Endodermal cell (in vitro differentiated cells): ENCODE results near the gene MORN4. TPM values are rescaled to one million over a fixed set of nuclear protein-coding genes. Genes with fewer than 3 reads are reported as not detected.

Source experiments
- DNase-seq: peaks from one replicate; pipeline ENCODE4 v3.0.0-alpha.2; 2017
- H3K27ac ChIP-seq: 2 replicates; pipeline ENCODE4 v1.5.1; 2013; ENCODE audit warnings: mild to moderate bottlenecking, low read depth, low read length, moderate library complexity
- H3K27me3 ChIP-seq: 2 replicates; pipeline ENCODE4 v1.6.1; 2013; ENCODE audit warnings: mild to moderate bottlenecking, low read length, moderate library complexity; ENCODE audit not compliant: insufficient read depth, control insufficient read depth, poor library complexity, severe bottlenecking
- H3K36me3 ChIP-seq: 2 replicates; pipeline ENCODE4 v1.7.0; 2013; ENCODE audit warnings: mild to moderate bottlenecking, low read length, moderate library complexity; ENCODE audit not compliant: control insufficient read depth, insufficient read depth
- H3K4me1 ChIP-seq: one replicate; pipeline ENCODE4 v1.7.0; 2013; ENCODE audit warnings: low read length; ENCODE audit not compliant: control insufficient read depth, insufficient read depth
- H3K4me3 ChIP-seq: 2 replicates; pipeline ENCODE4 v1.5.1; 2013; ENCODE audit warnings: mild to moderate bottlenecking, low read length, moderate library complexity
- H3K9ac ChIP-seq: 2 replicates; pipeline ENCODE4 v1.6.1; 2013; ENCODE audit warnings: mild to moderate bottlenecking, low read length, moderate library complexity; ENCODE audit not compliant: poor library complexity, severe bottlenecking; ENCODE audit errors: extremely low read depth
- H3K9me3 ChIP-seq: 2 replicates; pipeline ENCODE4 v1.6.1; 2013; ENCODE audit warnings: mild to moderate bottlenecking, low read length, moderate library complexity; ENCODE audit not compliant: control insufficient read depth
- H3K27ac Mint-ChIP-seq: 2 replicates; pipeline ENCODE4 v1.8.0; 2020; ENCODE audit warnings: mixed read lengths
- H3K27me3 Mint-ChIP-seq: 2 replicates; pipeline ENCODE4 v1.8.0; 2021; ENCODE audit warnings: mild to moderate bottlenecking, mixed read lengths; ENCODE audit not compliant: insufficient read depth
- H3K36me3 Mint-ChIP-seq: 2 replicates; pipeline ENCODE4 v1.8.0; 2020; ENCODE audit warnings: low read depth, mixed read lengths
- H3K4me1 Mint-ChIP-seq: 2 replicates; pipeline ENCODE4 v1.8.0; 2020; ENCODE audit warnings: mixed read lengths
- H3K4me3 Mint-ChIP-seq: 2 replicates; pipeline ENCODE4 v1.8.0; 2020; ENCODE audit warnings: mild to moderate bottlenecking, moderate library complexity, mixed read lengths
- H3K9me3 Mint-ChIP-seq: 2 replicates; pipeline ENCODE4 v1.8.0; 2020; ENCODE audit warnings: mild to moderate bottlenecking, mixed read lengths
- CTCF ChIP-seq: fragments of 200-600 bp; sonication (generic); conservative IDR thresholded peaks from 2 replicates; pipeline ENCODE4 v1.5.0; 2021; ENCODE audit warnings: antibody characterized with exemption, mild to moderate bottlenecking
- WGBS, 2 experiments: methylation state at CpG; one replicate each; pipeline versions ENCODE4 v1.1.5 to v1.1.7; 2013; ENCODE audit warnings: missing lambda C conversion rate in 2 of 2, mixed read lengths in 1 of 2; ENCODE audit not compliant: insufficient coverage in 1 of 2, insufficient read length in 1 of 2; 5-methylcytosine and 5-hydroxymethylcytosine counted together
- total RNA-seq, 2 donors: library from RNA; stranded (reverse); fragmentation: NEBNext Ultra II Directional in 1 of 2; extraction: Animal tissue kit (Norgen Biotek cat#: 25700) in 1 of 2; gene quantifications; 2 replicates in 1 of 2; 3 replicates in 1 of 2; pipeline ENCODE4 v1.2.1, GENCODE V29; 2021

The MORN4 gene
- total RNA-seq, 2 donors from 2014 or later = 19.0 to 21.3 TPM

- 96 to 97% methylated on average over 3 to 4 of the region's 5 CpGs for WGBS, 2 experiments
- H3K4me1 ChIP-seq = no peaks in the 10 kb centered on the region
- no peaks in the 10 kb centered on the region for H3K27me3 ChIP-seq
- H3K27me3 Mint-ChIP-seq = no peaks in the 10 kb centered on the region
- H3K27ac Mint-ChIP-seq = peak overlapping the region; percentile 9
- H3K4me3 Mint-ChIP-seq = no peak overlapping the region
- H3K4me3 ChIP-seq = no peak overlapping the region
- H3K36me3 Mint-ChIP-seq = no peaks in the 10 kb centered on the region
- no peak overlapping the region for H3K9ac ChIP-seq
- H3K36me3 ChIP-seq = no peaks in the 10 kb centered on the region
- no peaks in the 10 kb centered on the region for H3K9me3 Mint-ChIP-seq
- no peaks in the 10 kb centered on the region for H3K9me3 ChIP-seq
- TF ChIP-seq CTCF = no peak
- no peak overlapping the region for H3K27ac ChIP-seq
- H3K4me1 Mint-ChIP-seq = peaks cover 3% of the 10 kb centered on the region
- DNase-seq = no peak
Observed at GRCh38 chr10:97584798-97585438, 48.4 kb downstream of the MORN4 start.

- Histone ChIP-seq H3K4me1 (no peaks in the 10 kb centered on the region), H3K27ac (peak within 1 kb of the TSS; percentile 24), H3K9ac (no peak within 1 kb of the TSS), H3K36me3 (no peaks in the 10 kb centered on the region), H3K27me3 (no peaks in the 10 kb centered on the region), H3K4me3 (no peak within 1 kb of the TSS), H3K9me3 (no peaks in the 10 kb centered on the region)
- Mint-ChIP-seq H3K27ac (peak within 1 kb of the TSS; percentile 9), H3K27me3 (no peaks in the 10 kb centered on the region), H3K4me3 (no peak within 1 kb of the TSS), H3K36me3 (no peaks in the 10 kb centered on the region), H3K9me3 (no peaks in the 10 kb centered on the region), H3K4me1 (peaks cover 3% of the 10 kb centered on the region)
- no peak for TF ChIP-seq CTCF
- peak; percentile 91 for DNase-seq
- 69 to 75% methylated on average over 4 to 5 of the region's 5 CpGs for WGBS, 2 experiments
Observed at GRCh38 chr10:97584060-97584797, 49.1 kb downstream of the MORN4 start, which contains the start of gene HOGA1. HOGA1 (plus strand) TSS chr10:97584389; CDS start chr10:97584704, 315 bp downstream.

- Histone ChIP-seq H3K27me3 (no peaks in the 10 kb centered on the region), H3K27ac (no peak overlapping the region), H3K9ac (no peak overlapping the region), H3K4me3 (no peak overlapping the region), H3K9me3 (no peaks in the 10 kb centered on the region), H3K4me1 (no peaks in the 10 kb centered on the region), H3K36me3 (no peaks in the 10 kb centered on the region)
- no peak for DNase-seq
- no peaks in the 10 kb centered on the region for H3K27me3 Mint-ChIP-seq
- WGBS, 2 experiments = 94 to 98% methylated on average over 11 to 13 of the region's 13 CpGs
- peaks cover 3% of the 10 kb centered on the region for H3K4me1 Mint-ChIP-seq
- H3K36me3 Mint-ChIP-seq = no peaks in the 10 kb centered on the region
- TF ChIP-seq CTCF = no peak
- H3K9me3 Mint-ChIP-seq = no peaks in the 10 kb centered on the region
- H3K27ac Mint-ChIP-seq = no peak overlapping the region
- no peak overlapping the region for H3K4me3 Mint-ChIP-seq
Observed at GRCh38 chr10:97583476-97583875, 49.8 kb downstream of the MORN4 start.
